HCT116 (cell line): ENCODE data around the gene PRSS53.

ENCODE experiments used
- POLR2AphosphoS5 ChIP-seq: IDR thresholded peaks from 2 replicates; pipeline ENCODE4 v1.6.1; 2011; ENCODE audit warnings: mild to moderate bottlenecking, low read depth, low read length, moderate library complexity
- TF ChIP-seq, protein P1 (sequence below), 3 experiments: fragments of 200-600 bp in 1 of 3; sonication (generic) in 1 of 3; IDR thresholded peaks in 2 of 3; conservative IDR thresholded peaks in 1 of 3; 2 replicates each; pipeline ENCODE4 v1.5.1; 2012 to 2017; ENCODE audit warnings: low read depth in 2 of 3, low read length in 2 of 3, antibody characterized with exemption in 1 of 3, borderline replicate concordance in 1 of 3, control low read depth in 1 of 3, mild to moderate bottlenecking in 1 of 3, mixed read lengths in 1 of 3, mixed run types in 1 of 3, moderate library complexity in 1 of 3; ENCODE audit not compliant: insufficient read depth in 1 of 3

DNA sequence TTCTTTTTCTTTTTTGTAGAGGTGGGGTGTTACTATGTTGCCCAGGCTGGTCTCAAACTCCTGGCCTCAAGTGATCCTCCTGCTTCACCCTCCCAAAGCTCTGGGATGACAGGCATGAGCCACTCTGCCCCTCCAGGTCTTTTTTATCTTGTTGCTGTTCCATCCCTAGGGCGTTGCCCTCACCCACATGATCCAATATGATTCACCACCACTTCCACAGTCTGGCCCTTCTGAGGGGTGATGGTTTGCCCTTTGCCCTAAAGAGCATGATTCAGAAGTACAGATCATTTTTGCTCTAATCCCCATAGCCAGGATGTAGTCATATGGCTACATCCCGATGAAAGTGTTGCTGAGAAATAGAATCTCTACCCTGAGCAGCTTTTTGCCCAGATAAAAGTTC lies 36.6 kb downstream of the PRSS53 start:
- TF ChIP-seq, protein P1, sequence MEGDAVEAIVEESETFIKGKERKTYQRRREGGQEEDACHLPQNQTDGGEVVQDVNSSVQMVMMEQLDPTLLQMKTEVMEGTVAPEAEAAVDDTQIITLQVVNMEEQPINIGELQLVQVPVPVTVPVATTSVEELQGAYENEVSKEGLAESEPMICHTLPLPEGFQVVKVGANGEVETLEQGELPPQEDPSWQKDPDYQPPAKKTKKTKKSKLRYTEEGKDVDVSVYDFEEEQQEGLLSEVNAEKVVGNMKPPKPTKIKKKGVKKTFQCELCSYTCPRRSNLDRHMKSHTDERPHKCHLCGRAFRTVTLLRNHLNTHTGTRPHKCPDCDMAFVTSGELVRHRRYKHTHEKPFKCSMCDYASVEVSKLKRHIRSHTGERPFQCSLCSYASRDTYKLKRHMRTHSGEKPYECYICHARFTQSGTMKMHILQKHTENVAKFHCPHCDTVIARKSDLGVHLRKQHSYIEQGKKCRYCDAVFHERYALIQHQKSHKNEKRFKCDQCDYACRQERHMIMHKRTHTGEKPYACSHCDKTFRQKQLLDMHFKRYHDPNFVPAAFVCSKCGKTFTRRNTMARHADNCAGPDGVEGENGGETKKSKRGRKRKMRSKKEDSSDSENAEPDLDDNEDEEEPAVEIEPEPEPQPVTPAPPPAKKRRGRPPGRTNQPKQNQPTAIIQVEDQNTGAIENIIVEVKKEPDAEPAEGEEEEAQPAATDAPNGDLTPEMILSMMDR (IDR thresholded peaks at IDR 0.05 in 2 of 3, conservative IDR thresholded peaks at IDR 0.05 in 1 of 3; ENCODE audit: borderline replicate concordance in 1 of 3, insufficient read depth in 1 of 3, low read depth in 2 of 3, low read length in 2 of 3), result no peak
- no peak for TF ChIP-seq POLR2AphosphoS5
